HEK293 (cell line): ENCODE results near the gene VEGFA.

Experiments used
- CTCF ChIP-seq: fragments of 450-650 bp; formaldehyde crosslinking; IDR thresholded peaks from 2 replicates; pipeline ENCODE4 v1.5.1; 2016; ENCODE audit warnings: missing biosample characterization, missing genetic modification characterization
- RBAK ChIP-seq: fragments of 450-650 bp; formaldehyde crosslinking; IDR thresholded peaks from 2 replicates; pipeline ENCODE4 v1.5.1; 2016; ENCODE audit warnings: missing biosample characterization, missing genetic modification characterization
- SETDB1 ChIP-seq: IDR thresholded peaks from one replicate; pipeline ENCODE4 v1.6.1; 2017; ENCODE audit warnings: mild to moderate bottlenecking, low read length, moderate library complexity, mixed read lengths; ENCODE audit not compliant: insufficient read length
- TSHZ1 ChIP-seq: fragments of 450-650 bp; formaldehyde crosslinking; IDR thresholded peaks from 2 replicates; pipeline ENCODE4 v1.5.1; 2016; ENCODE audit warnings: missing biosample characterization, missing genetic modification characterization, borderline replicate concordance
- ZBTB48 ChIP-seq: fragments of 450-650 bp; formaldehyde crosslinking; IDR thresholded peaks from 2 replicates; pipeline ENCODE4 v1.5.1; 2016; ENCODE audit warnings: missing biosample characterization, missing genetic modification characterization
- ZIC2 ChIP-seq: fragments of 450-650 bp; formaldehyde crosslinking; IDR thresholded peaks from 2 replicates; pipeline ENCODE4 v1.5.1; 2016; ENCODE audit warnings: missing biosample characterization, missing genetic modification characterization
- ZNF121 ChIP-seq: fragments of 450-650 bp; formaldehyde crosslinking; IDR thresholded peaks from 2 replicates; pipeline ENCODE4 v1.5.1; 2016; ENCODE audit warnings: missing biosample characterization, missing genetic modification characterization
- ZNF140 ChIP-seq: fragments of 450-650 bp; formaldehyde crosslinking; IDR thresholded peaks from 2 replicates; pipeline ENCODE4 v1.5.1; 2016; ENCODE audit warnings: missing biosample characterization, missing genetic modification characterization
- ZNF175 ChIP-seq: fragments of 450-650 bp; formaldehyde crosslinking; IDR thresholded peaks from 2 replicates; pipeline ENCODE4 v1.5.1; 2016; ENCODE audit warnings: missing biosample characterization, missing genetic modification characterization
- ZNF274 ChIP-seq, 2 experiments: fragments of 200-500 bp in 1 of 2; fragments of 450-650 bp in 1 of 2; sonication (Bioruptor generic) in 1 of 2; formaldehyde crosslinking in 1 of 2; IDR thresholded peaks; 2 replicates each; pipeline versions ENCODE4 v1.5.1 to v1.6.1; 2014 to 2016; ENCODE audit warnings: borderline replicate concordance in 1 of 2, inconsistent platforms in 1 of 2, low read length in 1 of 2, missing biosample characterization in 1 of 2, missing genetic modification characterization in 1 of 2
- ZNF433 ChIP-seq: fragments of 450-650 bp; formaldehyde crosslinking; IDR thresholded peaks from 2 replicates; pipeline ENCODE4 v1.5.1; 2016; ENCODE audit warnings: missing biosample characterization, missing genetic modification characterization, low read depth
- ZNF654 ChIP-seq: fragments of 450-650 bp; formaldehyde crosslinking; IDR thresholded peaks from 2 replicates; pipeline ENCODE4 v1.5.1; 2016; ENCODE audit warnings: low read depth, missing biosample characterization, missing genetic modification characterization

- TF ChIP-seq ZNF175 (tag by site-specific recombination) (no peak), ZIC2 (tag by site-specific recombination) (no peak), CTCF (tag by site-specific recombination) (no peak), ZNF433 (tag by site-specific recombination) (no peak), ZNF274 (IDR thresholded peaks at IDR 0.05; ENCODE audit: low read length) (no peak), ZNF274 (tag by site-specific recombination; IDR thresholded peaks at IDR 0.05; ENCODE audit: borderline replicate concordance) (no peak), ZNF121 (no peak), ZBTB48 (tag by site-specific recombination) (no peak), SETDB1 (no peak), TSHZ1 (tag by site-specific recombination) (no peak), RBAK (tag by site-specific recombination) (no peak), ZNF140 (tag by site-specific recombination) (no peak), ZNF654 (tag by site-specific recombination) (no peak)
Observed at GRCh38 chr6:43750622-43751021, 19.4 kb upstream of the VEGFA start.
